Keratinocyte (primary cell): Measurements from ENCODE around the gene WNK2. TPM values are rescaled to one million over a fixed set of nuclear protein-coding genes. Genes with fewer than 3 reads are reported as not detected.

Source experiments
- DNase-seq: peaks from one replicate; pipeline ENCODE4 v3.0.0-alpha.2; 2011; ENCODE audit warnings: low read depth, missing footprints, low spot score
- FAIRE-seq: peaks from 2 replicates; lab custom pipeline; 2011; peaks lifted over from hg19 to GRCh38; lab: Jason Lieb, UNC
- H2AFZ ChIP-seq: 2 replicates; pipeline ENCODE4 v1.6.0; 2012; ENCODE audit warnings: low read length, control low read depth, inconsistent platforms; ENCODE audit not compliant: control insufficient read depth
- H3K27ac ChIP-seq: 2 replicates; pipeline ENCODE4 v1.5.1; 2011; ENCODE audit warnings: low read length; ENCODE audit not compliant: control insufficient read depth, insufficient read depth
- H3K27me3 ChIP-seq: 3 replicates; pipeline ENCODE4 v1.6.0; 2011; ENCODE audit warnings: low read length; ENCODE audit not compliant: control insufficient read depth, insufficient read depth; ENCODE audit errors: extremely low read depth
- H3K36me3 ChIP-seq, 2 experiments: 2 replicates in 1 of 2; 3 replicates in 1 of 2; pipeline ENCODE4 v1.5.1; 2011; ENCODE audit warnings: low read length in 2 of 2, mild to moderate bottlenecking in 1 of 2; ENCODE audit not compliant: control insufficient read depth in 2 of 2, insufficient read depth in 2 of 2; ENCODE audit errors: extremely low read depth in 1 of 2
- H3K4me1 ChIP-seq: 3 replicates; pipeline ENCODE4 v1.5.1; 2011; ENCODE audit warnings: low read length; ENCODE audit not compliant: control insufficient read depth, insufficient read depth; ENCODE audit errors: extremely low read depth
- H3K4me2 ChIP-seq: 3 replicates; pipeline ENCODE4 v1.6.0; 2011; ENCODE audit warnings: low read depth, low read length; ENCODE audit not compliant: control insufficient read depth, insufficient read depth; ENCODE audit errors: extremely low read depth
- H3K4me3 ChIP-seq, 3 experiments: fragments of 200-600 bp in 1 of 3; sonication (generic) in 1 of 3; 2 replicates in 2 of 3; 3 replicates in 1 of 3; pipeline ENCODE4 v1.5.1; 2011 to 2016; ENCODE audit warnings: low read length in 3 of 3, mild to moderate bottlenecking in 3 of 3, control low read depth in 2 of 3, inconsistent platforms in 1 of 3, low read depth in 1 of 3, mixed read lengths in 1 of 3, mixed run types in 1 of 3, moderate library complexity in 1 of 3; ENCODE audit not compliant: control insufficient read depth in 2 of 3, insufficient read depth in 2 of 3; ENCODE audit errors: extremely low read depth in 1 of 3
- H3K79me2 ChIP-seq: 2 replicates; pipeline ENCODE4 v1.6.0; 2012; ENCODE audit warnings: low read length; ENCODE audit not compliant: control insufficient read depth, insufficient read depth
- H3K9ac ChIP-seq: 3 replicates; pipeline ENCODE4 v1.6.0; 2011; ENCODE audit warnings: low read length; ENCODE audit not compliant: control insufficient read depth, insufficient read depth; ENCODE audit errors: extremely low read depth
- H3K9me1 ChIP-seq: 3 replicates; pipeline ENCODE4 v1.6.0; 2011; ENCODE audit warnings: low read length; ENCODE audit not compliant: control insufficient read depth, insufficient read depth; ENCODE audit errors: extremely low read depth
- H3K9me3 ChIP-seq: 2 replicates; pipeline ENCODE4 v1.5.1; 2012; ENCODE audit warnings: low read depth, low read length; ENCODE audit not compliant: control insufficient read depth
- H4K20me1 ChIP-seq: 3 replicates; pipeline ENCODE4 v1.6.0; 2011; ENCODE audit warnings: low read length; ENCODE audit not compliant: control insufficient read depth, insufficient read depth; ENCODE audit errors: extremely low read depth
- CTCF ChIP-seq, 3 experiments: IDR thresholded peaks in 1 of 3; conservative IDR thresholded peaks in 1 of 3; optimal IDR thresholded peaks in 1 of 3; 2 replicates in 2 of 3; 3 replicates in 1 of 3; pipeline versions ENCODE3 to v1.5.1; 2011; ENCODE audit warnings: low read length in 3 of 3, mild to moderate bottlenecking in 3 of 3, moderate library complexity in 2 of 3, control low read depth in 1 of 3, inconsistent platforms in 1 of 3; ENCODE audit not compliant: insufficient read depth in 2 of 3; ENCODE audit errors: extremely low read depth in 1 of 3
- EZH2 ChIP-seq: IDR thresholded peaks from one replicate; pipeline ENCODE4 v1.6.1; 2012; ENCODE audit warnings: inconsistent platforms, mild to moderate bottlenecking, low read length, moderate library complexity
- dilution Hi-C: fragments of 300-500 bp; cut with MboI; formaldehyde crosslinking; loops from one replicate; pipeline ENCODE4 v1.7.0; 2020; ENCODE audit warnings: low sequenced_read_pairs; ENCODE audit not compliant: extremely low pct_ligation_motif_present
- polyA plus RNA-seq, 5 experiments: library from polyadenylated mRNA; depleted of rRNA in 3 of 5; stranded (reverse) in 3 of 5; stranded (forward) in 1 of 5; unstranded in 1 of 5; fragments of >200 nt; gene quantifications; 1 replicate in 1 of 5; 2 replicates in 3 of 5; 3 replicates in 1 of 5; pipeline versions ENCODE4 v1.2.1 to v1.2.3, GENCODE V29; 2011 to 2012; ENCODE audit warnings: missing spikeins in 2 of 5, low read depth in 1 of 5, low replicate concordance in 1 of 5

WNK2 gene
- polyA plus RNA-seq, 1 donor (not counting 4 experiments of a cell fraction or from before 2014, with no cell fraction given): not detected

GRCh38 chr9:93166699-93167098 lies 17.2 kb upstream of the WNK2 start:
- no peaks in the 10 kb centered on the region for H3K36me3 ChIP-seq
- H3K9me1 ChIP-seq: no peaks in the 10 kb centered on the region
- FAIRE-seq (no peak), DNase-seq (no peak)
- no peak overlapping the region for H3K4me2 ChIP-seq
- H4K20me1 ChIP-seq: no peaks in the 10 kb centered on the region
- H3K4me1 ChIP-seq: no peaks in the 10 kb centered on the region
- no peak overlapping the region for H3K4me3 ChIP-seq
- H3K9ac ChIP-seq: no peak overlapping the region
- no peak overlapping the region for H3K27ac ChIP-seq
- peaks cover 2% of the 10 kb centered on the region for H3K27me3 ChIP-seq
- dilution Hi-C loops: no loop called here
- no peak for TF ChIP-seq CTCF (optimal IDR thresholded peaks at IDR 0.05 in 1 of 3, IDR thresholded peaks at IDR 0.05 in 1 of 3, conservative IDR thresholded peaks at IDR 0.05 in 1 of 3; ENCODE audit: extremely low read depth in 1 of 3, insufficient read depth in 2 of 3, low read length in 3 of 3)
- TF ChIP-seq EZH2: no peak
- H3K9me3 ChIP-seq: no peaks in the 10 kb centered on the region
- H2AFZ ChIP-seq: no peak overlapping the region
- no peaks in the 10 kb centered on the region for H3K79me2 ChIP-seq

- Histone ChIP-seq H3K9ac (no peak overlapping the region), H3K4me1 (no peaks in the 10 kb centered on the region), H2AFZ (no peak overlapping the region), H3K4me3 (no peak overlapping the region), H3K36me3 (no peaks in the 10 kb centered on the region), H3K9me1 (no peaks in the 10 kb centered on the region), H3K4me2 (no peak overlapping the region), H3K27me3 (peaks cover 2% of the 10 kb centered on the region), H4K20me1 (no peaks in the 10 kb centered on the region), H3K79me2 (no peaks in the 10 kb centered on the region), H3K27ac (no peak overlapping the region), H3K9me3 (no peaks in the 10 kb centered on the region)
- dilution Hi-C loops: no loop called here
- DNase-seq: no peak
- no peak for FAIRE-seq
- TF ChIP-seq EZH2 (no peak), CTCF (optimal IDR thresholded peaks at IDR 0.05 in 1 of 3, IDR thresholded peaks at IDR 0.05 in 1 of 3, conservative IDR thresholded peaks at IDR 0.05 in 1 of 3; ENCODE audit: extremely low read depth in 1 of 3, insufficient read depth in 2 of 3, low read length in 3 of 3) (no peak)
These were observed 16.8 kb upstream of the WNK2 start for GRCh38 chr9:93167185-93167584.
